ENCODE data around the gene WDR20. TPM values are rescaled to one million over a fixed set of nuclear protein-coding genes. Genes with fewer than 3 reads are reported as not detected.
"Not testable (repeated sequence)": the region's sequence is repeated elsewhere in the genome, so short reads cannot be mapped to it uniquely, and the experiment has no call there.

Gene WDR20
- total RNA-seq, 1 donor from 2014 or later, result 28.5 TPM

DNA sequence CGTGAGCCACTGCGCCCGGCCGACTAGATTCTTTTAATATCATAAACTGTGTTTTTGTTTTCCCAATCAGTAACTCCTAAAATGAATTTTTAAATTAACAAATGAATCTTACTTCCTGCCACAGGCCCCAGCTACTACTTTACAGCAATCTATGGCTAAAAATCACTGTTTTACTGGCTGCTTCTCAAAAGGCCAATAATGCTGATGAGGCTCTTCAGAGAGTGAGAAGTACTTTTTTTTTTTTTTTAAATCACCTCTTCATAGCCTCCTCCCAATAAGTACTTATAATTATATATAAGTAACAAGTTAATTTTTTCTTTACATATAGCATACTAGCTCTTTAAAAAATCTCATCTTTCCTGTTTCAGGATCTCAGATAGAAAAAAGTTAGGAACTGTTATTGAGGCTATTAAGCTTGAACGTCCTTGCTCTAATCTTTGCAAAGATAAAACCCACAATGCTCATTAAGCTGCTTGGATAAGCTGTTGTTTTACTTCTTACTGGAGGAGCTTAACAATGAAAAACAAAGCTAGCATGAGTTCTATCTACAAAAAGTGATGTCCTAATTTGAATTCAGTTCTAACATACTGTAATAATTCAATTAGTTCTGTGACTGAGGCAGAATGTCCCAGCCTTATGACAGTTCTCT, 12.8 kb upstream of the WDR20 start:
- Mint-ChIP-seq H3K4me3 (ENCODE audit: unreplicated experiment) (no peak overlapping the region), H3K36me3 (ENCODE audit: low read depth, unreplicated experiment) (peaks cover 3% of the 10 kb centered on the region), H3K27me3 (ENCODE audit: unreplicated experiment) (no peaks in the 10 kb centered on the region), H3K27ac (ENCODE audit: unreplicated experiment) (no peak overlapping the region), H3K9me3 (ENCODE audit: unreplicated experiment) (no peaks in the 10 kb centered on the region), H3K4me1 (ENCODE audit: unreplicated experiment) (peaks cover 20% of the 10 kb centered on the region)
- no peak for DNase-seq (ENCODE audit: low spot score)
- TF ChIP-seq, protein P1, sequence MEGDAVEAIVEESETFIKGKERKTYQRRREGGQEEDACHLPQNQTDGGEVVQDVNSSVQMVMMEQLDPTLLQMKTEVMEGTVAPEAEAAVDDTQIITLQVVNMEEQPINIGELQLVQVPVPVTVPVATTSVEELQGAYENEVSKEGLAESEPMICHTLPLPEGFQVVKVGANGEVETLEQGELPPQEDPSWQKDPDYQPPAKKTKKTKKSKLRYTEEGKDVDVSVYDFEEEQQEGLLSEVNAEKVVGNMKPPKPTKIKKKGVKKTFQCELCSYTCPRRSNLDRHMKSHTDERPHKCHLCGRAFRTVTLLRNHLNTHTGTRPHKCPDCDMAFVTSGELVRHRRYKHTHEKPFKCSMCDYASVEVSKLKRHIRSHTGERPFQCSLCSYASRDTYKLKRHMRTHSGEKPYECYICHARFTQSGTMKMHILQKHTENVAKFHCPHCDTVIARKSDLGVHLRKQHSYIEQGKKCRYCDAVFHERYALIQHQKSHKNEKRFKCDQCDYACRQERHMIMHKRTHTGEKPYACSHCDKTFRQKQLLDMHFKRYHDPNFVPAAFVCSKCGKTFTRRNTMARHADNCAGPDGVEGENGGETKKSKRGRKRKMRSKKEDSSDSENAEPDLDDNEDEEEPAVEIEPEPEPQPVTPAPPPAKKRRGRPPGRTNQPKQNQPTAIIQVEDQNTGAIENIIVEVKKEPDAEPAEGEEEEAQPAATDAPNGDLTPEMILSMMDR (IDR thresholded peaks at IDR 0.05; ENCODE audit: unreplicated experiment), result no peak

DNA sequence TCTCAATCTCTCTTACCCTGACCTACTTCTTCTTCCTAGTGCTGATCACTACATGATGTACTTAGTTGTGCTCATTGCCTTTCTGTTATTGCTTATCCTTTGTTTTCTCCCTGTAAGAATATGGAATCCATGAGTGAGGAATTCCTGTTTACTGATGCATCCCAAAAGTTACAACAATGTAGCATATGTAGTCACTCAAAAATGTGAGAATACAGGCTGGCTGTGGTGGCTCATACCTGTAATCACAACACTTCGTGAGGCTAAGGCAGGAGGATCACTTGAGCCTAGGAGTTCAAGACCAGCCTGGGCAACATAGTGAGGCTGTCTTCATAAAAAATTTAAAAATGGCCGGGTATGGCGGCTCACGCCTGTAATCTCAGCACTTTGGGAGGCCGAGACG, 8.0 kb upstream of the WDR20 start:
- H3K4me1 Mint-ChIP-seq (ENCODE audit: unreplicated experiment), result peaks cover 9% of the 10 kb centered on the region

DNA sequence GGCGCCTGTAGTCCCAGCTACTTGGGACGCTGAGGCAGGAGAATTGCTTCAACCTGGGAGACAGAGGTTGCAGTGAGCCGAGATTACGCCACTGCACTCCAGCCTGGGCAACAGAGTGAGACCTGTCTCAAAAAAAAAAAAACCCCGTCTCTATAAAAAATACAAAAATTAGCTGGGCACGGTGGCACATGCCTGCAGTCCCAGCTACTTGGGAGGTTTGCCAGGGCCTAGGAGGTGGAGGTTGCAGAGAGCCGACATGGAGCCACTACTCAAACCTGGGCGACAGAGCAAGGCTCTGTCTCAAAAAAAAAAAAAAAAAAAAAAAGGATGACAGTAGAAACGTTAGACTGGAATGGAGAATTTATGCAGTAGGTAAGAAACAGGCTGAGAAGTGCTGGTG, 5.7 kb upstream of the WDR20 start:
- H3K4me3 Mint-ChIP-seq (ENCODE audit: unreplicated experiment), result peak overlapping the region; percentile 54
- H3K27me3 Mint-ChIP-seq (ENCODE audit: unreplicated experiment); H3K9me3 Mint-ChIP-seq (ENCODE audit: unreplicated experiment); DNase-seq (ENCODE audit: low spot score); H3K36me3 Mint-ChIP-seq (ENCODE audit: low read depth, unreplicated experiment); H3K27ac Mint-ChIP-seq (ENCODE audit: unreplicated experiment): not testable (repeated sequence)
- H3K4me1 Mint-ChIP-seq (ENCODE audit: unreplicated experiment), result peaks cover 16% of the 10 kb centered on the region

More for the DNA sequence above, 8.0 kb upstream of the WDR20 start:
- Mint-ChIP-seq H3K36me3 (ENCODE audit: low read depth, unreplicated experiment) (peaks cover 8% of the 10 kb centered on the region), H3K27ac (ENCODE audit: unreplicated experiment) (peak overlapping the region; percentile 44), H3K27me3 (ENCODE audit: unreplicated experiment) (no peaks in the 10 kb centered on the region), H3K4me3 (ENCODE audit: unreplicated experiment) (no peak overlapping the region), H3K9me3 (ENCODE audit: unreplicated experiment) (no peaks in the 10 kb centered on the region)
- DNase-seq (ENCODE audit: low spot score), result no peak
- TF ChIP-seq, protein P1 (IDR thresholded peaks at IDR 0.05; ENCODE audit: unreplicated experiment), result no peak

DNA sequence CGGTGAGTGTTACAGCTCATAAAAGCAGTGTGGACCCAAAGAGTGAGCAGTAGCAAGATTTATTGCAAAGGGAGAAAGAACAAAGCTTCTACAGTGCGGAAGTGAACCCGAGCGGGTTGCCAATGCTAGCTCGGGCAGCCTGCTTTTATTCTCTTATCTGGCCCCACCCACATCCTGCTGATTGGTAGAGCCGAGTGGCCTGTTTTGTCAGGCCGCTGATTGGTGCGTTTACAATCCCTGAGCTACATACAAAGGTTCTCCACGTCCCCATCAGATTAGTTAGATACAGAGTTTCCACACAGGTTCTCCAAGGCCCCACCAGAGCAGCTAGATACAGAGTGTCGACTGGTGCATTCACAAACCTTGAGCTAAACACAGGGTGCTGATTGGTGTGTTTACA, 5.0 kb upstream of the WDR20 start:
- Mint-ChIP-seq H3K4me3 (ENCODE audit: unreplicated experiment) (peak overlapping the region; percentile 54), H3K4me1 (ENCODE audit: unreplicated experiment) (peaks cover 16% of the 10 kb centered on the region)
- H3K36me3 Mint-ChIP-seq (ENCODE audit: low read depth, unreplicated experiment); DNase-seq (ENCODE audit: low spot score); H3K27ac Mint-ChIP-seq (ENCODE audit: unreplicated experiment); H3K9me3 Mint-ChIP-seq (ENCODE audit: unreplicated experiment); H3K27me3 Mint-ChIP-seq (ENCODE audit: unreplicated experiment): not testable (repeated sequence)

DNA sequence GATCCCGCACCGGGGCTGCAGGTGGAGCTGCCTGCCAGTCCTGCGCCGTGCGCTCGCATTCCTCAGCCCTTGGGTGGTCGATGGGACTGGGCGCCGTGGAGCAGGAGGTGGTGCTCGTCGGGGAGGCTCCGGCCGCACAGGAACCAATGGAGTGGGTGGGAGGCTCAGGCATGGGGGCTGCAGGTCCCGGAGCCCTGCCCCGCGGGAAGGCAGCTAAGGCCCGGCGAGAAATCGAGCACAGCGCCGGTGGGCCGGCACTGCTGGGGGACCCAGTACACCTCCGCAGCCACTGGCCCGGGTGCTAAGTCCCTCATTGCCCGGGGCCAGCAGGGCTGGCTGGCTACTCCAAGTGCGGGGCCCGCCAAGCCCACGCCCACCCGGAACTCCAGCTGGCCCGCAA, 4.2 kb upstream of the WDR20 start:
- not testable (repeated sequence) for DNase-seq (ENCODE audit: low spot score); H3K36me3 Mint-ChIP-seq (ENCODE audit: low read depth, unreplicated experiment); H3K27ac Mint-ChIP-seq (ENCODE audit: unreplicated experiment); H3K27me3 Mint-ChIP-seq (ENCODE audit: unreplicated experiment); H3K4me3 Mint-ChIP-seq (ENCODE audit: unreplicated experiment); H3K9me3 Mint-ChIP-seq (ENCODE audit: unreplicated experiment)
- peaks cover 16% of the 10 kb centered on the region for H3K4me1 Mint-ChIP-seq (ENCODE audit: unreplicated experiment)

DNA sequence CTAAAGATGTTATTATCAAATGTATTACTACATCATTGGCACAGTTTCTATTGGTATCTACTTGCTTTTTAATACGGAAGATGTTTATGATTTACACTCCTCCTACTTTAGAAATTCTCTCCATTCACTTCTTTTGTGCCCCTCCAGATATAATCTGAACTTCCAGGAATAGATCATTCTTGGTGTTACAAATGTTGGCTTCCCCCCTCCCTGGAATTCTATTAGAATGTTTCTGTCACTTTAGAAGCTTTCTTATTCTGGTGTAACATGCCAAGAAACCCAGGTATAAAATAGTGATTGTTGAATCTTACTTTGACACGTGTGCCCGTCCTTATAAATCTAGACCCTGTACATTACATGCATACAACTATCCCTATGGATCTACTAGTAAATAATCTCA, 1.2 kb upstream of the WDR20 start:
- Mint-ChIP-seq H3K4me1 (ENCODE audit: unreplicated experiment) (peaks cover 13% of the 10 kb centered on the region), H3K36me3 (ENCODE audit: low read depth, unreplicated experiment) (peaks cover 5% of the 10 kb centered on the region), H3K4me3 (ENCODE audit: unreplicated experiment) (peak overlapping the region; percentile 96), H3K9me3 (ENCODE audit: unreplicated experiment) (no peaks in the 10 kb centered on the region), H3K27ac (ENCODE audit: unreplicated experiment) (peak overlapping the region; percentile 48), H3K27me3 (ENCODE audit: unreplicated experiment) (peaks cover 12% of the 10 kb centered on the region)
- DNase-seq (ENCODE audit: low spot score), result no peak
- TF ChIP-seq, protein P1 (IDR thresholded peaks at IDR 0.05; ENCODE audit: unreplicated experiment), result no peak

Data from endothelial cell (in vitro differentiated cells).